K562 (cell line): ENCODE results near the gene CHSY1. TPM values are rescaled to one million over a fixed set of nuclear protein-coding genes. Genes with fewer than 3 reads are reported as not detected.
A peak's percentile ranks its signal among the peaks of the same experiment; 100 is the strongest.

Experiments used
- BHLHE40 ChIP-seq: IDR thresholded peaks from 2 replicates; pipeline ENCODE4 v1.6.1; 2011; ENCODE audit warnings: low read length, improper control_type of control experiment
- ETV1 ChIP-seq: fragments of 450-650 bp; conservative IDR thresholded peaks from 2 replicates; pipeline ENCODE4 v1.6.1; 2016; ENCODE audit warnings: missing genetic modification characterization, control low read depth, low read depth, missing compliant biosample characterization
- ILF3 ChIP-seq: fragments of 450-650 bp; IDR thresholded peaks from 2 replicates; pipeline ENCODE4 v1.6.1; 2018; ENCODE audit warnings: antibody characterized with exemption, mild to moderate bottlenecking, moderate library complexity, borderline replicate concordance
- MCM7 ChIP-seq, 2 experiments: fragments of 450-650 bp; IDR thresholded peaks; 2 replicates each; pipeline ENCODE4 v1.6.1; 2016 to 2018
- RBM39 ChIP-seq: fragments of 200-400 bp; formaldehyde crosslinking; optimal IDR thresholded peaks from 2 replicates; pipeline ENCODE3; 2018; ENCODE audit warnings: low read depth, low read length
- RNF2 ChIP-seq: sonication (generic); IDR thresholded peaks from 2 replicates; pipeline ENCODE4 v1.6.1; 2016
- SRSF3 ChIP-seq: fragments of 200-400 bp; formaldehyde crosslinking; IDR thresholded peaks from 2 replicates; pipeline ENCODE4 v1.6.1; 2016; ENCODE audit warnings: mild to moderate bottlenecking, low read length, moderate library complexity; ENCODE audit not compliant: insufficient read depth
- ZNF23 ChIP-seq: fragments of 250-450 bp; sonication (Bioruptor Pico); IDR thresholded peaks from 2 replicates; pipeline ENCODE4 v1.4.0; 2020; ENCODE audit warnings: mild to moderate bottlenecking
- ZNF384 ChIP-seq: IDR thresholded peaks from 2 replicates; pipeline ENCODE4 v1.6.1; 2012; ENCODE audit warnings: low read depth, low read length, improper control_type of control experiment
- ZNF707 ChIP-seq: fragments of 250-450 bp; sonication (Bioruptor Pico); conservative IDR thresholded peaks from 2 replicates; pipeline ENCODE4 v1.8.0; 2022; ENCODE audit warnings: inconsistent platforms, mild to moderate bottlenecking, moderate library complexity
- polyA plus RNA-seq, 8 experiments: library from polyadenylated mRNA; depleted of rRNA in 4 of 8; stranded (reverse) in 5 of 8; unstranded in 3 of 8; fragments of >200 nt; fragmentation: Nextera tagmentation in 2 of 8; fragmentation: Illumina TruSeq in 1 of 8; extraction: Ambion mirVana in 2 of 8; extraction: Trizol in 1 of 8; gene quantifications; 2 replicates each; pipeline versions ENCODE4 v1.2.1 to v1.2.3, GENCODE V29; 2011 to 2014; ENCODE audit warnings: inconsistent platforms in 1 of 8, missing spikeins in 1 of 8
- total RNA-seq, 7 experiments: library from RNA; depleted of rRNA in 6 of 7; stranded (reverse); fragments of >200 nt in 6 of 7; fragmentation: Illumina TruSeq in 2 of 7; extraction: Trizol in 2 of 7; gene quantifications; 2 replicates each; pipeline versions ENCODE4 v1.2.1 to v1.2.3, GENCODE V29; 2011 to 2021; ENCODE audit warnings: low replicate concordance in 1 of 7
- TF ChIP-seq, protein P1 (sequence below), 2 experiments: fragments of 450-650 bp in 1 of 2; sonication (generic) in 1 of 2; formaldehyde crosslinking in 1 of 2; IDR thresholded peaks; 2 replicates each; pipeline versions ENCODE4 v1.7.1 to v1.9.0; 2016 to 2022; ENCODE audit warnings: inconsistent platforms in 1 of 2, mild to moderate bottlenecking in 1 of 2, missing genetic modification reagents in 1 of 2
- TF ChIP-seq, protein P2 (sequence below): fragments of 250-450 bp; sonication (Bioruptor Pico); IDR thresholded peaks from 2 replicates; pipeline ENCODE4 v1.4.0; 2020

CHSY1 gene
- total and polyA plus RNA-seq, 9 of the 15 experiments (the other 6 are each of a cell fraction or from before 2014, with no cell fraction given): 7.0 to 16.4 (median 13.4) TPM

DNA sequence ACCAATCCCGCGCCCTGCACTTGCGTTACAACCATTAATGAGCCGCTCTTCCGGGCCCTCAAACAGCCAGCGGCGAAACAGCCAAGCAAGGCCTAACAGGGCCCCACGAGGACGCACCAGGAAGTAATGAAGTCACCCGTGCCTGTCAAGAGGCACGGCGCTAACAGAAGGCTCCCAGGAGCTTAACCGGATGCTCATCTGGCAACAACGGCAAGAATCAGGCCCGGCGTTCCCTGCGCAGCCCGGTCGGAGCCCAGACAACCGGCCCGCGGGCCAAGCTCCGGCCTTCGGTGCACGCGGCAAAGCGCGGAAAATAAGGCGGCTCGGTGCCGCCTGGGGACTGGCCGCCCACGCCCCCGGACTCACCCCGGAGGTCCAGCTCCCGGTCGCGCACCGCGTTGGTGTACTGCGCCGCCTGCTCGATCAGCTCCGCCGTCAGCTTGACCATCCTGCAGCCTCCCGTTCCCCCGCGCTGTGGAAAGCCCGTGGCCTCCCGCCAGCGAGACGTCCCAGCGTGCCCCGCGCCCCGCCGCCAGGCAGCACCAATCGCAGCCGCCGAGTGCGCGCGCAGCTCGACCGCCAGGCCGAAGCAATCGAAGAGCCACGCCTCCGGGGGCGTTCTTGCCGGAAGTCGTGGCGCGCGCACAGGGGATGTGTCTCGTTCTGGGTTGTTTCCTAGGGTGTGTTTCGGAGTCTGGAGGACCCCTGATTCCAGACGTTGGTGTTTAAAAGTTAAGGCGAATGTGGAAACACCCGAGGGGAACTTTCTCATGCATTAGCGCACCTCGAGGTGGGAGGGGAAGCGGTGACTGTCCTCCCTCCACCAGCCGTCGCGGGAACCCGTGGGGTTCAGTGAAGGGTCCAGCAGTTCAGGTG lies 43.1 kb upstream of the CHSY1 start, which contains the start of gene SNRPA1 (continued):
- TF ChIP-seq, protein P1, sequence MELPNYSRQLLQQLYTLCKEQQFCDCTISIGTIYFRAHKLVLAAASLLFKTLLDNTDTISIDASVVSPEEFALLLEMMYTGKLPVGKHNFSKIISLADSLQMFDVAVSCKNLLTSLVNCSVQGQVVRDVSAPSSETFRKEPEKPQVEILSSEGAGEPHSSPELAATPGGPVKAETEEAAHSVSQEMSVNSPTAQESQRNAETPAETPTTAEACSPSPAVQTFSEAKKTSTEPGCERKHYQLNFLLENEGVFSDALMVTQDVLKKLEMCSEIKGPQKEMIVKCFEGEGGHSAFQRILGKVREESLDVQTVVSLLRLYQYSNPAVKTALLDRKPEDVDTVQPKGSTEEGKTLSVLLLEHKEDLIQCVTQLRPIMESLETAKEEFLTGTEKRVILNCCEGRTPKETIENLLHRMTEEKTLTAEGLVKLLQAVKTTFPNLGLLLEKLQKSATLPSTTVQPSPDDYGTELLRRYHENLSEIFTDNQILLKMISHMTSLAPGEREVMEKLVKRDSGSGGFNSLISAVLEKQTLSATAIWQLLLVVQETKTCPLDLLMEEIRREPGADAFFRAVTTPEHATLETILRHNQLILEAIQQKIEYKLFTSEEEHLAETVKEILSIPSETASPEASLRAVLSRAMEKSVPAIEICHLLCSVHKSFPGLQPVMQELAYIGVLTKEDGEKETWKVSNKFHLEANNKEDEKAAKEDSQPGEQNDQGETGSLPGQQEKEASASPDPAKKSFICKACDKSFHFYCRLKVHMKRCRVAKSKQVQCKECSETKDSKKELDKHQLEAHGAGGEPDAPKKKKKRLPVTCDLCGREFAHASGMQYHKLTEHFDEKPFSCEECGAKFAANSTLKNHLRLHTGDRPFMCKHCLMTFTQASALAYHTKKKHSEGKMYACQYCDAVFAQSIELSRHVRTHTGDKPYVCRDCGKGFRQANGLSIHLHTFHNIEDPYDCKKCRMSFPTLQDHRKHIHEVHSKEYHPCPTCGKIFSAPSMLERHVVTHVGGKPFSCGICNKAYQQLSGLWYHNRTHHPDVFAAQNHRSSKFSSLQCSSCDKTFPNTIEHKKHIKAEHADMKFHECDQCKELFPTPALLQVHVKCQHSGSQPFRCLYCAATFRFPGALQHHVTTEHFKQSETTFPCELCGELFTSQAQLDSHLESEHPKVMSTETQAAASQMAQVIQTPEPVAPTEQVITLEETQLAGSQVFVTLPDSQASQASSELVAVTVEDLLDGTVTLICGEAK (IDR thresholded peaks at IDR 0.05): peak; percentile 83
- TF ChIP-seq, protein P1 (CRISPR knock-in tag; IDR thresholded peaks at IDR 0.05): no peak
- TF ChIP-seq ZNF707 (CRISPR knock-in tag) (no peak), ZNF23 (no peak), BHLHE40 (no peak; the same call in 1 of the 2 replicates), ILF3 (no peak; the same call in 1 of the 2 replicates), SRSF3 (no peak), MCM7 (IDR thresholded peaks at IDR 0.05) (no peak), RBM39 (no peak), ETV1 (peak; percentile 80), RNF2 (peak; percentile 60), ZNF384 (0 out of 2 replicates have a peak, but pooled peaks have one; percentile 23)
- TF ChIP-seq, protein P2, sequence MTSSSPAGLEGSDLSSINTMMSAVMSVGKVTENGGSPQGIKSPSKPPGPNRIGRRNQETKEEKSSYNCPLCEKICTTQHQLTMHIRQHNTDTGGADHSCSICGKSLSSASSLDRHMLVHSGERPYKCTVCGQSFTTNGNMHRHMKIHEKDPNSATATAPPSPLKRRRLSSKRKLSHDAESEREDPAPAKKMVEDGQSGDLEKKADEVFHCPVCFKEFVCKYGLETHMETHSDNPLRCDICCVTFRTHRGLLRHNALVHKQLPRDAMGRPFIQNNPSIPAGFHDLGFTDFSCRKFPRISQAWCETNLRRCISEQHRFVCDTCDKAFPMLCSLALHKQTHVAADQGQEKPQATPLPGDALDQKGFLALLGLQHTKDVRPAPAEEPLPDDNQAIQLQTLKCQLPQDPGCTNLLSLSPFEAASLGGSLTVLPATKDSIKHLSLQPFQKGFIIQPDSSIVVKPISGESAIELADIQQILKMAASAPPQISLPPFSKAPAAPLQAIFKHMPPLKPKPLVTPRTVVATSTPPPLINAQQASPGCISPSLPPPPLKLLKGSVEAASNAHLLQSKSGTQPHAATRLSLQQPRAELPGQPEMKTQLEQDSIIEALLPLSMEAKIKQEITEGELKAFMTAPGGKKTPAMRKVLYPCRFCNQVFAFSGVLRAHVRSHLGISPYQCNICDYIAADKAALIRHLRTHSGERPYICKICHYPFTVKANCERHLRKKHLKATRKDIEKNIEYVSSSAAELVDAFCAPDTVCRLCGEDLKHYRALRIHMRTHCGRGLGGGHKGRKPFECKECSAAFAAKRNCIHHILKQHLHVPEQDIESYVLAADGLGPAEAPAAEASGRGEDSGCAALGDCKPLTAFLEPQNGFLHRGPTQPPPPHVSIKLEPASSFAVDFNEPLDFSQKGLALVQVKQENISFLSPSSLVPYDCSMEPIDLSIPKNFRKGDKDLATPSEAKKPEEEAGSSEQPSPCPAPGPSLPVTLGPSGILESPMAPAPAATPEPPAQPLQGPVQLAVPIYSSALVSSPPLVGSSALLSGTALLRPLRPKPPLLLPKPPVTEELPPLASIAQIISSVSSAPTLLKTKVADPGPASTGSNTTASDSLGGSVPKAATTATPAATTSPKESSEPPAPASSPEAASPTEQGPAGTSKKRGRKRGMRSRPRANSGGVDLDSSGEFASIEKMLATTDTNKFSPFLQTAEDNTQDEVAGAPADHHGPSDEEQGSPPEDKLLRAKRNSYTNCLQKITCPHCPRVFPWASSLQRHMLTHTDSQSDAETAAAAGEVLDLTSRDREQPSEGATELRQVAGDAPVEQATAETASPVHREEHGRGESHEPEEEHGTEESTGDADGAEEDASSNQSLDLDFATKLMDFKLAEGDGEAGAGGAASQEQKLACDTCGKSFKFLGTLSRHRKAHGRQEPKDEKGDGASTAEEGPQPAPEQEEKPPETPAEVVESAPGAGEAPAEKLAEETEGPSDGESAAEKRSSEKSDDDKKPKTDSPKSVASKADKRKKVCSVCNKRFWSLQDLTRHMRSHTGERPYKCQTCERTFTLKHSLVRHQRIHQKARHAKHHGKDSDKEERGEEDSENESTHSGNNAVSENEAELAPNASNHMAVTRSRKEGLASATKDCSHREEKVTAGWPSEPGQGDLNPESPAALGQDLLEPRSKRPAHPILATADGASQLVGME: 0 out of 2 replicates have a peak, but pooled peaks have one; percentile 48
